GM23338 (cell line): ENCODE results near the gene NDFIP1. TPM values are rescaled to one million over a fixed set of nuclear protein-coding genes. Genes with fewer than 3 reads are reported as not detected.

Experiments
- ATAC-seq: fragments of 200-7000 bp; cut with Tn5 transposase; 3 replicates; pipeline ENCODE4 v1.9.1; 2020
- DNase-seq: peaks from one replicate; pipeline ENCODE4 v3.0.0-alpha.2; 2015; ENCODE audit warnings: low spot score
- H2AFZ ChIP-seq: fragments of 200-600 bp; sonication (generic); 2 replicates; pipeline ENCODE4 v1.8.0; 2016; ENCODE audit warnings: antibody characterized with exemption, mild to moderate bottlenecking, moderate library complexity
- H3F3A ChIP-seq: fragments of 200-600 bp; sonication (generic); replicated peaks from 2 replicates; pipeline ENCODE4 v1.8.0; 2017; ENCODE audit warnings: antibody characterized with exemption, mixed run types, low read depth
- H3K27ac ChIP-seq: fragments of 200-600 bp; sonication (generic); 2 replicates; pipeline ENCODE4 v1.6.1; 2016; ENCODE audit warnings: low read depth
- H3K27me3 ChIP-seq: fragments of 200-600 bp; sonication (generic); 2 replicates; pipeline ENCODE4 v1.8.0; 2016; ENCODE audit warnings: mild to moderate bottlenecking, mixed run types, moderate library complexity; ENCODE audit not compliant: insufficient read depth
- H3K36me3 ChIP-seq: fragments of 200-600 bp; sonication (generic); 2 replicates; pipeline ENCODE4 v1.8.0; 2016; ENCODE audit warnings: mild to moderate bottlenecking; ENCODE audit not compliant: insufficient read depth
- H3K4me1 ChIP-seq: fragments of 200-600 bp; sonication (generic); 2 replicates; pipeline ENCODE4 v1.8.0; 2016; ENCODE audit warnings: mild to moderate bottlenecking, moderate library complexity; ENCODE audit not compliant: insufficient read depth
- H3K4me2 ChIP-seq: fragments of 200-600 bp; sonication (generic); 2 replicates; pipeline ENCODE4 v1.7.1; 2017; ENCODE audit warnings: mixed run types
- H3K4me3 ChIP-seq: fragments of 200-600 bp; sonication (generic); 2 replicates; pipeline ENCODE4 v1.6.1; 2016; ENCODE audit warnings: mixed run types
- H3K79me2 ChIP-seq: fragments of 200-600 bp; sonication (generic); replicated peaks from 2 replicates; pipeline ENCODE4 v1.8.0; 2017; ENCODE audit warnings: mild to moderate bottlenecking; ENCODE audit not compliant: insufficient read depth
- H3K9me2 ChIP-seq: fragments of 200-600 bp; sonication (generic); 2 replicates; pipeline ENCODE4 v1.8.0; 2017; ENCODE audit not compliant: insufficient read depth
- H4K20me1 ChIP-seq: fragments of 200-600 bp; sonication (generic); replicated peaks from 2 replicates; pipeline ENCODE4 v1.8.0; 2017; ENCODE audit warnings: mild to moderate bottlenecking; ENCODE audit not compliant: insufficient read depth
- H3K27ac Mint-ChIP-seq: 2 replicates; pipeline ENCODE4 v1.8.0; 2020; ENCODE audit warnings: inconsistent platforms, mild to moderate bottlenecking, moderate library complexity, mixed read lengths
- H3K27me3 Mint-ChIP-seq: 3 replicates; pipeline ENCODE4 v1.8.0; 2022; ENCODE audit warnings: low read depth, mild to moderate bottlenecking, moderate library complexity, mixed read lengths, inconsistent platforms; ENCODE audit not compliant: insufficient read depth, poor library complexity
- H3K36me3 Mint-ChIP-seq: 3 replicates; pipeline ENCODE4 v1.8.0; 2021; ENCODE audit warnings: low read depth, mild to moderate bottlenecking, inconsistent platforms, moderate library complexity, mixed read lengths
- H3K4me1 Mint-ChIP-seq: 3 replicates; pipeline ENCODE4 v1.8.0; 2020; ENCODE audit warnings: mild to moderate bottlenecking, inconsistent platforms, mixed read lengths
- H3K4me3 Mint-ChIP-seq: 3 replicates; pipeline ENCODE4 v1.8.0; 2021; ENCODE audit warnings: moderate library complexity, mild to moderate bottlenecking, inconsistent platforms, mixed read lengths
- H3K9me3 Mint-ChIP-seq: 3 replicates; pipeline ENCODE4 v1.8.0; 2020; ENCODE audit warnings: moderate library complexity, mild to moderate bottlenecking, inconsistent platforms, mixed read lengths
- CREB1 ChIP-seq: fragments of 250-450 bp; sonication (Bioruptor Pico); IDR thresholded peaks from 2 replicates; pipeline ENCODE4 v1.5.0; 2020; ENCODE audit warnings: low read depth, mild to moderate bottlenecking, moderate library complexity
- CTCF ChIP-seq, 2 experiments: fragments of 200-600 bp in 1 of 2; sonication (generic) in 1 of 2; conservative IDR thresholded peaks; 2 replicates each; pipeline versions ENCODE4 v1.5.1 to v1.6.1; 2016 to 2017; ENCODE audit warnings: antibody characterized with exemption in 2 of 2, low read depth in 2 of 2, mild to moderate bottlenecking in 2 of 2, moderate library complexity in 1 of 2
- ETS1 ChIP-seq: IDR thresholded peaks from 2 replicates; pipeline ENCODE4 v1.6.1; 2016; ENCODE audit warnings: antibody characterized with exemption
- EZH2 ChIP-seq: fragments of 200-600 bp; sonication (generic); IDR thresholded peaks from one replicate; pipeline ENCODE4 v1.8.0; 2017; ENCODE audit warnings: antibody characterized with exemption, mild to moderate bottlenecking, low read depth; ENCODE audit not compliant: unreplicated experiment
- EZH2phosphoT487 ChIP-seq: fragments of 200-600 bp; sonication (generic); IDR thresholded peaks from one replicate; pipeline ENCODE4 v1.8.1; 2018; ENCODE audit warnings: antibody characterized with exemption; ENCODE audit not compliant: unreplicated experiment
- NANOG ChIP-seq: IDR thresholded peaks from 2 replicates; pipeline ENCODE4 v1.6.1; 2016; ENCODE audit warnings: antibody characterized with exemption, borderline replicate concordance
- POLR2AphosphoS5 ChIP-seq: IDR thresholded peaks from 2 replicates; pipeline ENCODE4 v1.6.1; 2016; ENCODE audit warnings: antibody characterized with exemption, low read depth
- REST ChIP-seq: IDR thresholded peaks from one replicate; pipeline ENCODE4 v1.6.1; 2018; ENCODE audit warnings: antibody characterized with exemption; ENCODE audit not compliant: unreplicated experiment
- STAT1 ChIP-seq: IDR thresholded peaks from one replicate; pipeline ENCODE4 v1.6.1; 2016; ENCODE audit warnings: antibody characterized with exemption; ENCODE audit not compliant: unreplicated experiment
- ZNF331 ChIP-seq: fragments of 250-450 bp; sonication (Bioruptor Pico); IDR thresholded peaks from 2 replicates; pipeline ENCODE4 v1.5.0; 2020; ENCODE audit warnings: low read depth, mild to moderate bottlenecking, moderate library complexity
- ZNF462 ChIP-seq: fragments of 250-450 bp; sonication (Bioruptor Pico); IDR thresholded peaks from 2 replicates; pipeline ENCODE4 v1.5.0; 2020; ENCODE audit warnings: mild to moderate bottlenecking, moderate library complexity
- polyA plus RNA-seq: library from polyadenylated mRNA; unstranded; fragments of >200 nt; fragmentation: Nextera tagmentation; extraction: Ambion mirVana; gene quantifications from 2 replicates; pipeline ENCODE4 v1.2.1, GENCODE V29; 2016
- total RNA-seq: library from RNA; depleted of rRNA; stranded (reverse); fragments of >200 nt; shearing (Covaris generic); gene quantifications from 2 replicates; pipeline ENCODE4 v1.2.3, GENCODE V29; 2014

NDFIP1 gene
- total and polyA plus RNA-seq, 2 experiments from 2014 or later, result 24.3 to 45.0 TPM

- no peak for ATAC-seq
- no peak overlapping the region for H3K4me3 Mint-ChIP-seq
Observed at GRCh38 chr5:142201471-142201887, 92.9 kb downstream of the NDFIP1 start.

More at GRCh38 chr5:142201471-142201887, 92.9 kb downstream of the NDFIP1 start:
- H3K4me3 ChIP-seq, result no peak overlapping the region
- Mint-ChIP-seq H3K9me3 (no peaks in the 10 kb centered on the region), H3K27ac (no peak overlapping the region), H3K36me3 (no peaks in the 10 kb centered on the region), H3K27me3 (peaks cover 8% of the 10 kb centered on the region), H3K4me1 (peaks cover 26% of the 10 kb centered on the region)
- no peak for DNase-seq
- no peak overlapping the region for H3K27ac ChIP-seq
- H2AFZ ChIP-seq, result no peak overlapping the region
- no peaks in the 10 kb centered on the region for H3F3A ChIP-seq
- H3K9me2 ChIP-seq, result peaks cover 8% of the 10 kb centered on the region; the same call in 1 of the 2 replicates
- H3K4me2 ChIP-seq, result no peak overlapping the region
- H3K4me1 ChIP-seq, result peaks cover 11% of the 10 kb centered on the region
- no peaks in the 10 kb centered on the region for H3K36me3 ChIP-seq
- TF ChIP-seq ETS1 (no peak), REST (no peak), EZH2phosphoT487 (no peak), ZNF462 (CRISPR knock-in tag) (no peak), STAT1 (no peak), CREB1 (CRISPR knock-in tag) (no peak), EZH2 (no peak), NANOG (no peak), POLR2AphosphoS5 (no peak), ZNF331 (CRISPR knock-in tag) (no peak), CTCF (conservative IDR thresholded peaks at IDR 0.05; ENCODE audit: low read depth in 2 of 2) (no peak)
- H3K79me2 ChIP-seq, result no peaks in the 10 kb centered on the region
- H4K20me1 ChIP-seq, result no peaks in the 10 kb centered on the region
- no peaks in the 10 kb centered on the region for H3K27me3 ChIP-seq
